NCI-H1092 (cell line): Measurements from ENCODE around the gene SCNN1G.

Experiments
- DNase-seq: peaks from one replicate; lab custom pipeline; 2025; lab: John Stamatoyannopoulos, UW

Gene SCNN1G

DNA sequence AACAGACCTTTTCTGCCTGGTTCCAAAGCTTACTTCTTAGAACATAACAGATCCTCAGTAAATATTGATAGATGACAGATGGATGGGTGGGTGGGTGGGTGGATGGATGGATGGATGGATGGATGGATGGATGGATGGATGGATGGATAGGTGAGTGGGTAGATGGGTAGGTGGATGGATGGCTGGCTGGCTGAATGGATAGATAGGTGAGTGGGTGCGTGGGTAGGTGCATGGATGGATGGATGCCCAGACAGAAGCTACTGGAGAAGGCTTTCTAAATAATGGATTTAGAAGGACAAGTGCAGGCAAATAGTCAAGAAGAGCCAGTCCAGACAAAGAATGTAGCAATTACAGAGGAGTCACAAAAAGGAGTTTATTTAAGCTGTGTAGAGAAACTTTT, 19.6 kb downstream of the SCNN1G start:
- DNase-seq, result no peak

- DNase-seq, result peak; percentile 73
Measured at GRCh38 chr16:23206986-23207385, 24.4 kb downstream of the SCNN1G start.

DNA sequence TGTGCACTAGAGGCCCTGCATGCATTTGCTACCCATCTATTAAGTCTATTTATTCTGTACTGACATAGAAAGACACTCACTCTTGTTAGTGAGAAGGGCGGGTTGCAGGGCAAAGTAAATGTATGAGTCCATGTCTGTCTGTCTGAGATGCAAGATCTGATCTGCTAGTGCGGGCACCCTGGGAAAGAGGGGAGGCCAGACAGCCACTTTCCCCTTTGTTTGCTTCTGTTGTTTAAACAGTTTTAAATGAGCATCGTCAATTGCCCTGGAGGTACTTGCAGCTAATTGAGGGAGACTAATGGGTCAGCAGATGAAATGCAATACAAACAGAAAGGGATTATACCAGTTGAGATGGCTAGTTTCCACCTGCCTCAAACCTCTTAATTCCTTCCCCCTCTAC, 24.9 kb downstream of the SCNN1G start:
- peak; percentile 89 for DNase-seq

DNA sequence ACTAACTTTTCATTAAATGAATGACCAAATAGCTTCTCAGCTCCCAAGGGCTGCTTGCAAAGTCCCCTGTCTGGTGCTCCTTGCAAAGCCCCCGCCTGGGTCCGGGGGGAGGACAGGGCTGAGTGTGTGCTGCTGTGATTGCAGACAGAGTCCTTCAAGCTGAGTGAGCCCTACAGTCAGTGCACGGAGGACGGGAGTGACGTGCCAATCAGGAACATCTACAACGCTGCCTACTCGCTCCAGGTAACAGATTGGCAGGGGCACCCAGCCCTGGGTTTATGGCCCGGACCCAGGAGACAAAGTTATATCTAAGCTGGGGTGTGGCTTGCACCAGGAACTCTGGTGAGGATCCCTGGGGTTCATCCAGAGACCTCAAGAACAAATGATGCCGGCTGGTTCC, 27.1 kb downstream of the SCNN1G start:
- no peak for DNase-seq

DNA sequence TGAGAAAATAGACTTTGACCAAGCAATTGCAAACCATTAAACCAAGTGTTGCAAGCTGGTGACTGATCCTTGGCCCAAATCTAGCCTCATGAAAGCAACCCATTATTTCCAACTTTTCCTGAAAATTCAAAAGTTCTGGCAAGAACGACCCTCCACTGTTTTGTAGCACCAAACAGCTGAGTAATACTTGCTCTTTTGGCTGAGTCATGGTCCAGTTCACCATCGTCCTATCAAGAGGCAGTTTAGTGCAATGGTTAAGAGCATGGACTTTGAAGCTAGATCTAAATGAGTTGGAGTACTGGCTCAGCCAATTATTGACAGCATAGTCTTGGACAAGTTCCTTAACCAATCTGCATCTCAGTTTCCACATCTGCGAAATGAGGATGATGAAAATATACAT, 31.3 kb downstream of the SCNN1G start:
- no peak for DNase-seq

GRCh38 chr16:23214796-23215195, 32.3 kb downstream of the SCNN1G start:
- no peak for DNase-seq

- no peak for DNase-seq
Measured at GRCh38 chr16:23215435-23215834, 32.9 kb downstream of the SCNN1G start.

DNA sequence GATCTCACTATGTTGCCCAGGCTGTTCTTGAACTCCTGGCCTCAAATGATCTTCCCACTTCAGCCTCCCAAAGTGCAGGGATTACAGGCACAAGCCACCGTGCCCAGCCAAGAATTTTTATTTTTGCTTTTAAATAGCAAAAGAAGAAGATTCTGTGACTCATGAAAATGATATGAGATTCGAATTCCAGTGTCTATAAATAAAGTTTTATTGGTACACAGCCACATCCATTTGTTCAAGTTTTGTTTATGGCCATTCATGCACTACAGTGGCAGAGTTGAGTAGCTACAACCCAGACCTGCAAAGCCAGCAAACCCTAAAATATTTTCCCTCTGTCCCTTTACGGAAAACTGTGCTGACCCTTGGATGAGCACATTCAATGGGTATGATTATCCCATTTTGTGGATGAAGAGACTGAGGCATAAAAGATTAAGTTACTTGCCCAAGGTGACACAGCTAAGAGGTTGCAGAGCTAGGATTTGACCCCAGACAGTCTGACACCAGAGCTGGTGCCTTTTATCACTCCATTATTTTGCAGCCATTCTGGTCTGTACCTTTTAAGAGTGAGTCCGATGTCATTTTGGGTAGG, 34.2 kb downstream of the SCNN1G start:
- no peak for DNase-seq

DNA sequence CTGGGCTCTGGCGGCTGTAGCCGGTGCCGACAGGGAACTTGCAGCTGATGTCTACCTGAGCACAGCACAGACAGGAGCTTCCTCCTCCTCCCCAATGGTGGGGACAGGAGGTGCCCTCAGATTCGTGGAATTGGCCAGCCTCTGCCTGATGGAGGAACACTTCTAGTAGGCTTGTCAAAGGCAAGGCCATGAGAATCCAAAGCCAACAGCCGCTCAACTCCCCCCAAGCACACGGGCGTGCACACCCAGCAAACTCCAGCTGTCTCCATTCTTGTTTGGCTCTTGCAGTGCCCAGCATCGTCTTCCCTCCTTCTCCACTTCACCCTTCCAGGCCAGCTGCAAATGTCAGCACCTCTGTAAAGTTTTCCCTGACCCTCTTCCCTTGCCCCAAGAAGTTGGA, 35.1 kb downstream of the SCNN1G start:
- DNase-seq, result no peak

GRCh38 chr16:23222929-23223328, 40.4 kb downstream of the SCNN1G start:
- no peak for DNase-seq

DNA sequence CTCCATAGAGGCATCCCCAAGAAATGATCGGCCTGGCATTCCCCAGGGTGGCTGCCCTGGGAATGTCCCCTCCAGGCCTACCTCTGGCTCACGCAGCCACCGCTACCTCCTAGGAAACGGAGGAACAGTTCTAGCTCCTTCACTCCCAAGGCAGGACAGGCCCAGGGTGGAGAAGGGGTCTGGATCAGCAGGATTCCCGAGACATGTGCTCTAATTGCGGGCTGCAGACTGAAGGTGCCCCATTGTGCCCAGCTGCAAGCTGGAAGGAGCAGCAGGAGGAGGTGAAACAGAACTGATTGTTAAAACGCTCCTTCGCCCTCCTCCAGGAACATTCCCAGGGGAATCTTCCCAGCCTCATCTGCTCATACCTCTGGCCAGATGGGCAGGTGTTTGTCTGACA, 40.8 kb downstream of the SCNN1G start:
- DNase-seq, result no peak

DNA sequence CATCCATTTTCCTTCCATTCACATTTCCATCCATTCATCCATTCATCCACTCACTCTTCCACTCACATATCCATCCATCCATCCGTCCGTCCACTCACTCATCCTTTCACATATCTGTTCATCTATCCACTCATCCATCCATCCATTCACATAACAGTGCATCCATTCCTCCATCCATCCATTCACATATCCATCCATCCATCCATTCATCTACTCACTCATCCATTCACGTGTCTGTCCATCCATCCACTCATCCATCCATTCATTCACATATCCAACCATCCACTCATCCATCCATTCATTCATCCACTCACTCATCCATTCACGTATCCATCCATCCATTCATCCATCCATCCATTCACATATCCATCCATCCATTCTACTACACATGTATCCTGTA, 42.6 kb downstream of the SCNN1G start:
- no peak for DNase-seq

DNA sequence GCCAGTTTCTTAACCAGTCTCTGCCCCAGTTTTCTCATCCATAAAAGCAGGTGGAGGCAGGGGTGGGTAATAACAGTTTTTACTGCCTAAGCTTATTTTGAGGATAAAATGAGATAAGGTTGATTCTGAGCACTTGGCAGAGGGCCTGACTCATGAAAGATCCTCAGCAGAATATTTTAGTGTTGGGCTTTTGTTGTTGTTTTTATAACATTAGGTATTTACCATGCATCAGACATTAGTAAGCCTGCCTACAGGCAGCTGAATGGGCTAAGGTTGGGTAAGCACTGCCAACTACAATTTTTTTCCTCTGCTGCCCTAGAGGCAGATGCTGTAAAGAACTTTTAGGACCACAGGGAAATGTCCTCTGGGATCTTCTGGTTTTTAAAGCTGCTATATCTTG, 43.1 kb downstream of the SCNN1G start:
- DNase-seq, result no peak

GRCh38 chr16:23227529-23227928, 45.0 kb downstream of the SCNN1G start:
- no peak for DNase-seq

DNA sequence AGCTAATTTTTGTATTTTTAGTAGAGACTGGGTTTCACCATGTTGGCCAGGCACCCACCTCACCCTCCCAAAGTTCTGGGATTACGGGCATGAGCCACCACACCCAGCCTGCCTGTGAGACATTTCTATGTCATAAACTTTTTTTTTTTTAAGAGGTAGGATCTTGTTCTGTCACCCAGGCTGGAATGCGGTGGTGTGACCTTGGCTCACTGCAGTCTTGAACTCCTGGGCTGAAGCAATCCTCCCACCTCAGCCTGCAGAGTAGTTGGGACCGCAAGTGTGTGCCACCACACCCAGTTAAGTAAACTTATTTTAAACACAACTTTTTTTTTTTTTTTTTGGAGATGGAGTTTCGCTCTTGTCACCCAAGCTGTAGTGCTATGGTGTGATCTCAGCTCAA, 47.2 kb downstream of the SCNN1G start:
- DNase-seq, result no peak

DNA sequence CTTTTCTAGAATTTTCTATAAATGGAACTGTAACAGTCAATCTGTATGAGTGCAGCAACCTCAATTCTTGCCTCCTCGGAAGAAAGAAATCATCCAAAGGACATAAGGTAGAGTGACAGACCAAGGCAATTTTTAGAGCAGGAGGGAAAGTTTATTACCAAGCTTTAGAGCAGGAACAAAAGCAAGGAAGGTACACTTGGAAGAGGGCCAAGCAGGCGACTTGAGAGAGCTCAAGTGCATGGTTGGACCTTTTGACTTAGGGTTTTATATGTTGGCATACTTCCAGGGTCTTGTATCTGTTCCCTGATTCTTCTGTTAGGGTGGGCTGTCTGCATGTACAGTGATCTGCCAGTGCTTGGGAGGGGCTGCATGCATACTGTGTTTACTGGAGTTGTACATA, 50.3 kb downstream of the SCNN1G start:
- DNase-seq, result no peak

DNA sequence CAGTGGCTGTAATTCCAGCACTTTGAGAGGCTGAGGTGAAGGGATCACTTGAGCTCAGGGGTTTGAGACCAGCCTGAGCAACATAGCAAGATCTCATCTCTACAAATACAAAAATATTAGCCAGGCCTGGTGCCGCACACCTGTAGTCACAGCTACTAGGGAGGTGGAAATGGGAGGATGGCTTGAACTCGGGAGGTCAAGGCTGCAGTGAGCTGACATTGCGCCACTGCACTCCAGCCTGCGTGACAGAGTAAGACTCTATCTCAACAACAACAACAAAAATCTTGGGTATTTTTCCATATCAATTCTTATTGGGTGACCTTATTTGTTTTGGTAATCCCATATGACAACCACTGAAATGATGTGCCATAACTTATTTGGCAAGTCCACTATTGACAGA, 52.6 kb downstream of the SCNN1G start:
- DNase-seq, result no peak

DNA sequence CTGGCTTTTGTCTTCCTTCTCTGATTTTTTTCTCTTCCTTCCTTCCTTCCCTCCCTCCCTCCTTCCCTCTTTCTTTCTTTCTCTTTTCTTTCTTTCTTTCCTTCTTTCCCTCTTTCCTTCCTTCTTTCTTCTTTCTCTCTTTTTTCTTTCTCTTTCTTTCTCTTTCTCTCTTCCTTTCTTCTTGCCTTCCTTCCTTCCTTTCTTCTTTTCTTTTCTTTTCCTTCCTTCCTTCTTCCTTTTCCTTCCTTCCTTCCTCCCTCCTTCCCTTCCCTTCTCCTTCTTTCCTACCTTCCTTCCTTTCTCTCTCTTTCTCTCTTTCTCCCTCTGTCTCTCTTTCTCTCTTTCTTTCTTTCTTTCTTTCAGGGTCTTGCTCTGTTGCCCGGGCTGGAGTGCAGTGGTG, 54.4 kb downstream of the SCNN1G start:
- DNase-seq, result no peak

DNA sequence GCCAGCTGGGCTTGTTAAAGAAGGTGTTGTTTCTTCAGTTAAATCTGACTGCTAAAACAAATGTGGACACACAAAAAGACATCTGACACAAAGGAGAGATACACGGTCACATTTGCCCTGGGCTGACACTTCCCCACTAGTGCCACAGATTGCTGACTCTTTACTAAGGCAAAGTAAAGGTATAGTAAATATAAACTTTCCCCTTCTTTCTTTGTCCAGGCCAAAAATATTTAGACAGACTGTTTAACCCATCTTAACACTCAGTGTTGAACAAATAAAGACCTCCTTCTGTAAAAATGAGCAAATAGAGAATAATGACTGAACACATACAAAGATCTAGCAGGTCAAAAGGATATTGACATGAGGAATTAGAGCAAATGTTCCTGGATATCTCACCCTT, 58.4 kb downstream of the SCNN1G start:
- DNase-seq, result no peak

DNA sequence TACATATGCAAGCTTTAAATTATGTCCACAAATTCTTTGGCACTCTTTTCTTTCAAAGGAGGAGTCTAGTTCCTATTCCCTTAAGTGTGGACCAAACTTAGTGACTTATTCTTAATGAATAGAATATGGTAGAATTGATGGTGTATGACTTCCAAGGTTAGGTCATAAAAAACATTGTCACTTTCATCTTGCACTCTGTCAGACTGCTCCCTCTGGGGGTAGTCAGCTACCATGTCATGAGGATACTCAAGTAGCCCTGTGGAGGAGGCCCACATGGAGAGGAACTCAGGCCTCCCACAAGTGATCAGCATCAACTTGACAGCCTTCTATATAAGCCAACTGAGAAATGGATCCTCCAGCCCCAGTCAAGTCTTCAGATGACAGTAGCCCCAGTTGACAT, 61.6 kb downstream of the SCNN1G start:
- DNase-seq, result no peak

DNA sequence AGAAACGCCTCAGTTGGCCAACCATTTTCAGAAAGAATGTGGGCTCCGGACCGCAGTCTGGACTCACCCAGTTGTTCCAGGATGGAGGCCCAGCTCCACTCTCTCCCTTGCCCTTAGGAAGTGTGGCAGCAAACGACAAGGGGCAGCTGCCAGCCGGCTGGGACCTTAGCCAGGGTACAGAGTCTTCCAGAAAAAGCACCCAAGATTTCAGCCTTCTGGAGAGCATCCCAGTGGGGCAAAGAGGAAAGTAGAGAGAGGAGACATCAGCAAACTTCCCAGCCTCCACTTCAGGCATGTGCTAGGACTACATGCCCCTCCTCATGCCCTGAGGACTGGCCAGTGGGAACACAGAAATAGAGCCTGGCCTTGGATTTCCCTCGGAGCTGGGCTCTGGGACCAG, 62.7 kb downstream of the SCNN1G start:
- no peak for DNase-seq

DNA sequence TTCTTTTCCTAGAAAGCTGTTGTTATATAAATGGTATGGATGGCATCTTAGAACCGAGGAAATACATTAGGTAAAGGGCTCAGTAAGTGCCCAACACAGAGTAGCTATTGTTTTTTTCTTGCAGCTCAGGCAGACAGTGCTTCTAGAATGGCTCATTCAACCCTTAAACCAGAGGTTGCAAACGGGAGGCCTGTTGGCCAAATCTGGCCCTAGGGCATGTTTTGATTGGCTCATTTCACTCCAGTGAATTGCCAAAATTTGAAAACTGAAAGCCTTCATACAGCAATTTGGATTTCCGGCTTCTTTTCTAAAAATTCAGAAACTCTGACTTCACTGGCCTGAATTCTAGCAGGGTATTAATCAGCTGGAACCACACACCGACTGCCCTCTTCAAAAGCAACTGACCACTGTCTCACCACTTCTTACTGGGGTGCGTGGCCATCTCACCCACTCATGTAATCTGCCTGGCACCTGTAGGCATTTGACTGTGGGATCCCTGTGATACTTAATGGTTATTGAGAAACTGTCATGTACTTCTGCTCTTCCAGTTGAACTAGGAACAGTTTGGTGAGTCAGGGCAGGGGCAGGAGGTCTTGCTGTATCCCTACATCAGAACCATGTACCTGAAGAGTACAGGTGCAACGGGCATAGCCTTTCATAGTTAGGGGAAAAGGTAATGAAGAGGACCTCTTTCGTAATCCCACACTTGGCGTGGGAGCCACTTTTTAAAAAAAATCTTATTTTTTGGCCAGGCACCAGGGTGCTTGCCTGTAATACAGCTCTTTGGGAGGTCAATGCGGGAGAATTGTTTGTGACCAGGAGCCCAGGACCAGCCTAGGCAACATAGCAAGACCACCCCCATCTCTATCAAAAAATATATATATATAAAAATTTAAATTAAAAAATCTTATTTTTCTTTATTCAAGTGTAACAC, 66.0 kb downstream of the SCNN1G start:
- DNase-seq, result no peak

DNA sequence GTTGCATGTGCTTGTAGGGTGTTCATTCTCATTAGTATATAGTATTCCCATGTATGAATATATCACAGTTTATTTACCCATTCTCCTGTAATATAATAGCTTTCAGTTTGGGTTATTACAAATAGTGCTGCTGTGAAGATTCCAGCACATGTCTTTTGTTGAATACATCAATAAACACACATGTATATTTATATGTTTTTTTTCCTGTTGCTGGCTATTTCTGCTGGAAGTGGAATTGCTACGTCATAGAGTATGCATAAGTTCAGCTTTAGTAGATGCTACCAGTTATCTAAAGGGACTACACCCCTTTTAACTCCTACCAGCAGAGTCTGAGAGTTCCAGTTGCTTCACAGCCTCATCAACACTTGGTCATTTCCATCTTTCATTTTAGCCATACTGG, 67.3 kb downstream of the SCNN1G start:
- DNase-seq, result no peak

DNA sequence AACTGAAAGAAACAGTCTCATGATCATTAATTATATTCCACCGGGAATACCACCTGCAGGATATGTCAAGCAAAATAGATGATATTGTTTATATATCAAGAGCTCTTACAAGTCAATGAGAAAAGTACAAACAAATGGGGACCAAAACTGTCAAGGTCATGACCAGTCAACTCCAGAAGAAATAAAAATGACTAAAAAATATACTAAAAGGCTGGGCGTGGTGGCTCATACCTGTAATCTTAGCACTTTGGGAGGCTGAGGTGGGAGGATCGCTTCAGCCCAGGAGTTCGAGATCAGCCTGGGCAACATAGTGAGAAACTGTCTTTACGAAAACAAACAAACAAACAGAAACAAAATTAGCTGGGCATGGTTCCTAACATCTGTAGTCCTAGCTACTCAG, 69.8 kb downstream of the SCNN1G start:
- DNase-seq, result no peak
